Measurements from ENCODE around the gene NPNT. TPM values are rescaled to one million over a fixed set of nuclear protein-coding genes. Genes with fewer than 3 reads are reported as not detected.

Gene NPNT
- total RNA-seq, 1 donor from 2014 or later = 53.9 TPM

DNA sequence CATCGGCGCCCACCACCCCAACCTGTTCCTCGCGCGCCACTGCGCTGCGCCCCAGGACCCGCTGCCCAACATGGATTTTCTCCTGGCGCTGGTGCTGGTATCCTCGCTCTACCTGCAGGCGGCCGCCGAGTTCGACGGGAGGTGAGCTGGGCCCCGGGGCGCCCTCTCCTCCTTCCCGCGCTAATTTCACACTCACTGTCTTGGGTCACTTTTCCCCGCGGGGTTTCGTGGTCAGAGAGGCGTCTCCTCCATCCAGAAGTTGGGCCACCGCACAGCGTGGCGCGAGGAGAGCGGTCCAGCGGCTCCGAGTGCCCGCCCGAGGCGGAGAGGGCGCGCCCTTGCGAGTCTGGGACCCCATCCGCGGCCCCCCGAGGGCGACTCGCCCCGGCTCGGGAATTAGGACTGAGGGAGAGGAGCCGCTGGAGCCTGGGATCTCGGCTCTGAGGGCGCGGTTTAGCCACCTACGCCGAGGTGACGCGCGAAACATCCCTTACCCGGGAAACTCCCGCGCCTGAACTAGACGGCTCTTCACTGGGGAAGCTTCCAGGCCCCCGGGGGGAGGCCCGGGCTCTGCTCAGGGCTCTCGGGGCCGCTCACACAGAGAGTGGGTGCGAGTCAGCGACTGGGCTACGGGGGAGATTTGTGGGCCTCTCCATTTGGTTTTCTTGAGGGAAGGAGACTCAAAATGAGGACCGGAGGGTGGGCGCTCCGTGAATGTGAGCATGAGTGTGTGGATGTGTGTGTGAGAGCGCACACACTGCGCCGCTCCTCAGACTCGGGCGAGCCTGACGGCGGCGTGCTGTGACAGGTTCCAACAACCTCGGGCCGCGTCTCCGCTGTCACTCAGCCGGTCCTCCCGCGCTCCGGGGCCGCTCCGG lies 551 bp downstream of the NPNT start:
- peak overlapping the region; percentile 75 for H3K27ac Mint-ChIP-seq
- DNase-seq (ENCODE audit: low spot score in 2 of 2, unreplicated experiment in 2 of 2) = peak; percentile 29 to 56
- H3K4me3 Mint-ChIP-seq = peak overlapping the region; percentile 87
- peaks cover 83% of the 10 kb centered on the region for H3K27me3 Mint-ChIP-seq (ENCODE audit: low read depth)
- peaks cover 26% of the 10 kb centered on the region for H3K4me1 Mint-ChIP-seq
- TF ChIP-seq, protein P1, sequence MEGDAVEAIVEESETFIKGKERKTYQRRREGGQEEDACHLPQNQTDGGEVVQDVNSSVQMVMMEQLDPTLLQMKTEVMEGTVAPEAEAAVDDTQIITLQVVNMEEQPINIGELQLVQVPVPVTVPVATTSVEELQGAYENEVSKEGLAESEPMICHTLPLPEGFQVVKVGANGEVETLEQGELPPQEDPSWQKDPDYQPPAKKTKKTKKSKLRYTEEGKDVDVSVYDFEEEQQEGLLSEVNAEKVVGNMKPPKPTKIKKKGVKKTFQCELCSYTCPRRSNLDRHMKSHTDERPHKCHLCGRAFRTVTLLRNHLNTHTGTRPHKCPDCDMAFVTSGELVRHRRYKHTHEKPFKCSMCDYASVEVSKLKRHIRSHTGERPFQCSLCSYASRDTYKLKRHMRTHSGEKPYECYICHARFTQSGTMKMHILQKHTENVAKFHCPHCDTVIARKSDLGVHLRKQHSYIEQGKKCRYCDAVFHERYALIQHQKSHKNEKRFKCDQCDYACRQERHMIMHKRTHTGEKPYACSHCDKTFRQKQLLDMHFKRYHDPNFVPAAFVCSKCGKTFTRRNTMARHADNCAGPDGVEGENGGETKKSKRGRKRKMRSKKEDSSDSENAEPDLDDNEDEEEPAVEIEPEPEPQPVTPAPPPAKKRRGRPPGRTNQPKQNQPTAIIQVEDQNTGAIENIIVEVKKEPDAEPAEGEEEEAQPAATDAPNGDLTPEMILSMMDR (IDR thresholded peaks at IDR 0.05; ENCODE audit: unreplicated experiment) = no peak
- no peaks in the 10 kb centered on the region for H3K9me3 Mint-ChIP-seq
- peaks cover 3% of the 10 kb centered on the region for H3K36me3 Mint-ChIP-seq

DNA sequence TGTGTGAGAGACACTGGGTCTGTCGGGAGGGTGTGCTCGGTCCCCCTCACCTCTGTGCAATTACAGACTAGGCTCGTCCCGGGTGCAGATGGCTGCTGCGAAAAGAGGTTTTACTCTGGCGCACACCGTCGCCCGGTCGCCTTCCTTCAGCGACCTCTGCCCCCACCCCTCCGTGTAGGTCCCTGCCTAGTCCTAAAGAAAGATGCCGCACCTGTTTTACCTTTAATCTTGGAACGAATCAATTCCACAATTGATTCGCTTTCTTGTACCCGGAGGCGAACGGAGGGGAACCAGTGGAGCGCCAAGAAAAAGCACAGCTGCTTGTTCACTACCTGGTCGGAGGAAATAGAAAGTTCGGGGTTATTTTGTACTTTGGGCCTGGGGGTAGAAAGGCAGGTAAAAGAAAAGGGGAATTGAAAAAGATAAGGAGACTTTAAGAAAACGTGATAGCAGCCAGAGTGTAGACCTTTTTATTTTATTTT lies 1.2 kb downstream of the NPNT start:
- H3K9me3 Mint-ChIP-seq = no peaks in the 10 kb centered on the region

DNA sequence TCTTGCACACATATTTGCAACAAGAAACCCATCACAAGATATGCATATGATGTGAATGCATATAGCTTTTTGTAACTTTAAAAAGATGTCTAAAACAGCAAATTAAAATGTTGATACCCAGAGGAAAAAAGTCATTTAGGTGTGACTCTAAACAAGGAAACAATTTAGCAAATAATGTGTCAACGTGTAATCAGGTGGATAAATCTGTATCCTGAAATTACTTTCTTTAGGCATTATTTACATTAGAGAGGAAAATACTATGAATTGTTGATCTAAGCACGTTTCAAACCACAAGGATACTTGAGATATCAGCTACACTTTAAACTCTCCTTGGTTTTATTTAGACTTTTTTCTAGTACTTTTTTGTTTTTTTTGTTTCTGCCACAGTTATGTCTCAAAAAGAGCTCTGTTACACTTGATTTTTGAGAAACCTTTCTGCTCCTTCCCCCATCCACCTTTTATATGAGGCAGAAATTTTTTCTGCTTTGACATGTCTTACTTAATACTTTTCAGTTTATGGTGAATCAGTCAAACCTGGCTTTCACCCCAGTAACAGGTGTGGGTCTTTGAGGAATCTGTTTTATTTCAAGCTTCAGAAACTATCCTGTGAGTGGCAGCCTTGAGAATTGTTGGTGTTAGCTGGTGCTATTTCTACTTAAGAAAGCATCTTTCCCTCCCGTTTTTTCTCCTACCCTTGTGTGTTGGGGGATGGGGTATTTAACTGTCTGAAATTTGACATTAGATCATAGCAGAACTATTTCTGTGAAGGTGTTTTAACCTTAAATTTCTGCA lies 1.9 kb downstream of the NPNT start:
- Mint-ChIP-seq H3K27ac (peak overlapping the region; percentile 27), H3K36me3 (peaks cover 3% of the 10 kb centered on the region), H3K4me1 (peaks cover 26% of the 10 kb centered on the region), H3K9me3 (no peaks in the 10 kb centered on the region), H3K4me3 (peak overlapping the region; percentile 87), H3K27me3 (ENCODE audit: low read depth) (peaks cover 73% of the 10 kb centered on the region)
- TF ChIP-seq, protein P1 (IDR thresholded peaks at IDR 0.05; ENCODE audit: unreplicated experiment) = no peak
- DNase-seq (ENCODE audit: low spot score in 2 of 2, unreplicated experiment in 2 of 2) = no peak

More for the DNA sequence above, 1.2 kb downstream of the NPNT start:
- Mint-ChIP-seq H3K4me1 (peaks cover 26% of the 10 kb centered on the region), H3K27ac (peak overlapping the region; percentile 75), H3K4me3 (peak overlapping the region; percentile 87), H3K27me3 (ENCODE audit: low read depth) (peaks cover 76% of the 10 kb centered on the region), H3K36me3 (peaks cover 3% of the 10 kb centered on the region)
- DNase-seq (ENCODE audit: low spot score in 2 of 2, unreplicated experiment in 2 of 2) = no peak
- TF ChIP-seq, protein P1 (IDR thresholded peaks at IDR 0.05; ENCODE audit: unreplicated experiment) = no peak

- no peak for DNase-seq (ENCODE audit: low spot score in 2 of 2, unreplicated experiment in 2 of 2)
- peaks cover 44% of the 10 kb centered on the region for H3K27me3 Mint-ChIP-seq (ENCODE audit: low read depth)
- H3K27ac Mint-ChIP-seq = no peak overlapping the region
- H3K36me3 Mint-ChIP-seq = peaks cover 3% of the 10 kb centered on the region
- TF ChIP-seq, protein P1 (IDR thresholded peaks at IDR 0.05; ENCODE audit: unreplicated experiment) = no peak
- H3K4me3 Mint-ChIP-seq = no peak overlapping the region
- H3K4me1 Mint-ChIP-seq = peaks cover 17% of the 10 kb centered on the region
- H3K9me3 Mint-ChIP-seq = no peaks in the 10 kb centered on the region
Measured at GRCh38 chr4:105900541-105900940, 5.3 kb downstream of the NPNT start.

- DNase-seq (ENCODE audit: low spot score in 2 of 2, unreplicated experiment in 2 of 2) = no peak
- no peak overlapping the region for H3K27ac Mint-ChIP-seq
- TF ChIP-seq, protein P1 (IDR thresholded peaks at IDR 0.05; ENCODE audit: unreplicated experiment) = no peak
- H3K4me1 Mint-ChIP-seq = peaks cover 3% of the 10 kb centered on the region
- H3K36me3 Mint-ChIP-seq = peaks cover 3% of the 10 kb centered on the region
- no peaks in the 10 kb centered on the region for H3K9me3 Mint-ChIP-seq
- no peak overlapping the region for H3K4me3 Mint-ChIP-seq
- peaks cover 24% of the 10 kb centered on the region for H3K27me3 Mint-ChIP-seq (ENCODE audit: low read depth)
Measured at GRCh38 chr4:105902550-105903262, 7.4 kb downstream of the NPNT start.
